ENCODE results near the gene NRBF2.

DNA sequence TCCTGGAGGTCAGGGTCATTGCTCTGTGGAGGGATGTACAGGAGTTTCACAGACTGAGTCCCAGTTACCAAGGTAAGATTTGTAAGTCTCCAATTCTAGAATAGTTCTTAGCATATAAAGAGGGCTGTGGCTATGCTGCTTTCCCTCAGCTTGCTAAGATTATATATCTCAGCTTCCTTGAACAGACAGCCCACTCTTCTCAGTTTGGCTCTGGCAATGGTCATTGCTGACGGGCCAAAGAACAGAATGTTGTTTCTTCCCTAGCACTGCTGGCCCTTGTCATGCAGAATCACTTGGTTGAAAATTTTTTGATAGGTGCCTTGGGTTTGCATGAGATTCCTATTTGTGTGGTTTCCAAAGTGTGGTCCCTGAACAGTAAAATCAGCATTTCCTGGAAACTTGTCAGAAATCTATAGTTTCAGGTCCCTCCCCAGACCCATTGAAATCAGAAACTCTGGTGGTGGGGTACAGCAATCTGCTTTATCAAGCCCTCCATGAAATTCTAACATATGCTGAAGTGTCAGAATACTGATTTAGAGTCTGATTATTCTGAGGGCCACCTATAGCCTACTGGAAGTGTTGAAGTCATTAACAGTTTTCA, 38.2 kb downstream of the NRBF2 start:
- TF ChIP-seq, protein P1, sequence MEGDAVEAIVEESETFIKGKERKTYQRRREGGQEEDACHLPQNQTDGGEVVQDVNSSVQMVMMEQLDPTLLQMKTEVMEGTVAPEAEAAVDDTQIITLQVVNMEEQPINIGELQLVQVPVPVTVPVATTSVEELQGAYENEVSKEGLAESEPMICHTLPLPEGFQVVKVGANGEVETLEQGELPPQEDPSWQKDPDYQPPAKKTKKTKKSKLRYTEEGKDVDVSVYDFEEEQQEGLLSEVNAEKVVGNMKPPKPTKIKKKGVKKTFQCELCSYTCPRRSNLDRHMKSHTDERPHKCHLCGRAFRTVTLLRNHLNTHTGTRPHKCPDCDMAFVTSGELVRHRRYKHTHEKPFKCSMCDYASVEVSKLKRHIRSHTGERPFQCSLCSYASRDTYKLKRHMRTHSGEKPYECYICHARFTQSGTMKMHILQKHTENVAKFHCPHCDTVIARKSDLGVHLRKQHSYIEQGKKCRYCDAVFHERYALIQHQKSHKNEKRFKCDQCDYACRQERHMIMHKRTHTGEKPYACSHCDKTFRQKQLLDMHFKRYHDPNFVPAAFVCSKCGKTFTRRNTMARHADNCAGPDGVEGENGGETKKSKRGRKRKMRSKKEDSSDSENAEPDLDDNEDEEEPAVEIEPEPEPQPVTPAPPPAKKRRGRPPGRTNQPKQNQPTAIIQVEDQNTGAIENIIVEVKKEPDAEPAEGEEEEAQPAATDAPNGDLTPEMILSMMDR (IDR thresholded peaks at IDR 0.05): no peak
- no peak for TF ChIP-seq POLR2AphosphoS5 (IDR thresholded peaks at IDR 0.05)

Data from upper lobe of left lung (tissue), 4 donors.